CD4-positive, alpha-beta T cell treated with Interleukin-17A for 4 hours (primary cell): ENCODE results near the gene CAMK2G.
"Not testable (repeated sequence)": the region's sequence is repeated elsewhere in the genome, so short reads cannot be mapped to it uniquely, and the experiment has no call there.

ENCODE experiments used
- DNase-seq: peaks from one replicate; pipeline ENCODE4 v3.0.0-alpha.2; 2020; ENCODE audit warnings: mixed read lengths

Gene CAMK2G

GRCh38 chr10:73809061-73809818 lies 65.1 kb downstream of the CAMK2G start:
- DNase-seq: no peak

DNA sequence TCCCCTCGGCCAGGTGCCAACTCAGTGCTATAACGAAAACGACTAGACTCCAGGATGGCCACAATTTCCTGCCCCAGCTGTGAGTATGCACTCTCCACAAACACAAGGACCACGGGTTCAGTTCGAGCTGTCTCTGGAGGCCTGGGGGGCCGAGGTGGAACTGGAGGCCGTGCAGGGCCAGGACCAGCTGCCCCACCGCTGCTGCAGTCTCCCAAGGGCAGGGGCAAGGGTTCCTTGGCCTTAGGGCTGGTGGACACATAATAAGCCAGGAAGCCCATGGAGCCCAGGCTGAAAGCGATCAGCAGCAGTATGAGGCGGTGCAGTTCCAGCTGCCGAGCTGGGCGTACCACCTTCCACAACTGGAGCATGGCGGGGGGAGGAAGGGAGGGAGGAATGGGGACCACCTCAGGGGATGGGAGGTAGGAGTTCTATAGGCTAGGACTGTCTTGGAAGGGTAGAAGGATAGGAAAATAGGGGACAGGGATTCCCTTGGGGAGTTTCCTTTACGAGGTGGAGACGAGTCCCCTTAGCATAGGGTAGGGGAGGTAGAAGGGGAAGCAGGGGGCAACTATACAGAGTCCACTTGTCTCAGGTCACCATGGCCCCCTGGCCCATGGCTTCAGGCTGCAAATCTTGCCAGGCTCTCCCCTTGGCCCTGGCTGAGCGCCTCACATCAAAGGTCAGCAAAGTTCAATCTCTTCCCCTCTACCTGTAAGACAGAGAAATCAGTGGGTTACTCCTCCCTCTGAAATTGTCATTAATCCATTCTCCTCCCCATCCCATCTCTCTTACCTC lies 66.1 kb downstream of the CAMK2G start:
- DNase-seq: no peak

- no peak for DNase-seq
Observed at GRCh38 chr10:73807471-73807870, 66.9 kb downstream of the CAMK2G start.

DNA sequence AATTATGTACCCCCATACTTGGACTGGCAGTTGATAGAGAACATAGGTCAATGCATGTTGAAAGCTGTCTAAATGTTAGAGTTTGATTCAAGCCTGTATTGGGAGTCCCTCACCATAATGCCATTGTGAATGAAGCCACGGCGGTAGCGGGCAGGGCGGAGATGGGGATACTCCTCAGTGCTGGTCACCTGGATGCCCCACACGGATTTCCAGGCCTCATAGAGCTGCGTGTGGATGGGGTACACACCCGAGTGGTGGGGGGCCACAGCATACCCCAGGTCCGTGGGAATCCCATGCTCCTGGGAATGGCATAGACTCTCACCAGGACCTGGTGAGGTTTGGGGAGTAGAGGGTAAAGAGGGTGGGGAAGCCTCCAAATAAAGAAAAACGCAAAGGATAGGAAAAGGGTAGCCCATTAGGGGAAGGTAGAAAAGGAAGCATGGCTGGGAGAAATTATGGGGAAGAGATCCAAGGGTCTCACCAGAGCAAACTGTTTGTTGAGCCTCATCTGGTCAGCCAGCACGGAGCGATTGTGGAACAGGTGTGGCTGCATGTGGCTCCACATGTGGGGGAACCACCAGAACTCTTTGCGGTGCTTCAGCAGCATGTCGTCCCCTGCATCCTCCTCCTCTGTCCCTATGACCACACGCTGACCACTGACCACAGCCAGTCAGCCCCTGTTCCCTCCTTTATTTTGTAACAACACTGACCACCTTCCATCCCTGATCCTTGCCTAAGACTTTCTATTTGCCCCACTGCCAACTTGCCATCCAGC lies 68.0 kb downstream of the CAMK2G start:
- DNase-seq: no peak

- DNase-seq: no peak
Observed at GRCh38 chr10:73803680-73804286, 70.6 kb downstream of the CAMK2G start.

DNA sequence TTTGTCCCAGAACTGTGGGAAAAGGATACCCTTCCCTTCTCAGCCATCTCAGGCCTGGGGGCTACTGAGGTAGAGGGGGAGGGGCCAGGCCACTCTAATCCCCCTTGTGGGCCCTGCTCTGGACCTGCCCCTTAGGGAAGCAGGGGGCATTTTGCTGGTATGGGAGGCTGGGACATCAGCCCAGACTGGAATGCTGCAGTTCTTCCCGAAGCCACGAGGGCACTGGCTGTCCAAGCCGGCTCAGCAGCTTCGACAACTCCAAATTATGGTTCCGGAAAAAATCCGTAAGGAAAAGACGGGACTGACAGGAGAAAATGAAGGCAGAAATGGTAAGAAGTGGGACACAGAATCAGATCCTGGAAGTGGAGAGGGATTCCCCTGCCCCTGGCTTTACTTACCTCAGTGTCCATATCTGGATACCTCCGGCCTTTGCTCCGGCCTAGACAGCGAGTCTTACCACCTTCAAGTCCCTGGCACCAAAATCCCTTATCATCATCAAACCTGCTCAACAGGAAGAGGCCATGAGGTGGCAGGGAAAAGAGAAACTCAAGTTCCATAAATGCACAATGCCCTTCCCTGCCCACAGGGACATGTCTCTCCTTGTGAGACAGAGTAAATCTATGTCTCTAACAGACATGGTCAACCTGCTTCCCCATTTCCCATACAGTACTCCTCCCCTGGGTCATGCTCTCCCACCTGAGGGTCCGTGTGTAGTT lies 71.9 kb downstream of the CAMK2G start:
- no peak for DNase-seq

DNA sequence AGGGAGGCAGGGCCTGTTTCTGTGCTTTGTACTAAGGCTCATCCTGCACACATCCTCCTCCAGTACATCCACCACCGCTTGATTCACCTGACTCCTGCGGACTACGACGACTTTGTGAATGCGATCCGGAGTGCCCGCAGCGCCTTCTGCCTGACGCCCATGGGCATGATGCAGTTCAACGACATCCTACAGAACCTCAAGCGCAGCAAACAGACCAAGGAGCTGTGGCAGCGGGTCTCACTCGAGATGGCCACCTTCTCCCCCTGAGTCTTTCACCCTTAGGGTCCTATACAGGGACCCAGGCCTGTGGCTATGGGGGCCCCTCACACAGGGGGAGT lies 73.1 kb downstream of the CAMK2G start:
- no peak for DNase-seq

DNA sequence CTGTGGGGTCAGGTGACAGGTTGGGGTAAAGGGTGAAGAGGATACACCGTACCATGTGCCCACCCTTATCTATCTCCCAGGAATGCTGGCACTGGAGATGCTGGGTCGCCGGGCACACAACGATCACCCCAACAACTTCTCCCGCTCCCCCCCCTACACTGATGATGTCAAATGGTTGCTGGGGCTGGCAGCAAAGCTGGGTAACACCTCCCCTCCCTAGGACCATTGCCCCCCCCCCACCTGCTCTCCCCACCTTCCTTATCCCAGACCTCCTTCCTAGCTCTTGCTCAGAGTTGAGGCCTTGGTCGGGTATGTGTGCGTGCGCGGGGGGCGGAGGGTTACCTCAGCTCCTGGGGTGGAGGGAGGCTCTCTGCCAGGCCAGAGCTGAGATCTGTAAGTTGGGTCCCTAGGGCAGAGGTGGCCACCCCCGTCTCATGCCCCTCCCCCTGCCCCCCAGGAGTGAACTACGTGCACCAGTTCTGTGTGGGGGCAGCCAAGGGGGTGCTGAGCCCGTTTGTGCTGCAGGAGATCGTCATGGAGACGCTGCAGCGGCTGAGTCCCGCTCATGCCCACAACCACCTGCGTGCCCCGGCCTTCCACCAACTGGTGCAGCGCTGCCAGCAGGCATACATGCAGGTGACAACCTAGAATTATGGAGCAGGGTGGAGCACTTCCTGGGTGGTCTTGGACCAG lies 73.6 kb downstream of the CAMK2G start:
- no peak for DNase-seq

GRCh38 chr10:73799899-73800559 lies 74.3 kb downstream of the CAMK2G start:
- DNase-seq: no peak

- no peak for DNase-seq
Observed at GRCh38 chr10:73798927-73799560, 75.3 kb downstream of the CAMK2G start.

DNA sequence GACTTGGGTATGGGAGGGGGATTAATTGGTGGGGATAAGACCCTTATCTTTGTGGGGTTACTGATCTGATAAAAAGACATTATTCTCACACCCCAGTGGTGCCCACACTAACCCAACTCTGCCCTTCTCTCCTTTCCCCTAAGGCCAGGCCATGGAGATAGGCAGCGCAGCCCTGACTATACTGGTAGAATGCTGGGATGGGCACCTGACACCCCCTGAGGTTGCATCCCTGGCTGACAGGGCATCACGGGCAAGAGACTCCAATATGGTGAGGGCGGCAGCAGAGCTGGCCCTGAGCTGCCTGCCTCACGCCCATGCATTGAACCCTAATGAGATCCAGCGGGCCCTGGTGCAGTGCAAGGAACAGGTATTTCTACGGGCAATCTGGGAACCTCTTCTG lies 76.3 kb downstream of the CAMK2G start:
- DNase-seq: no peak

DNA sequence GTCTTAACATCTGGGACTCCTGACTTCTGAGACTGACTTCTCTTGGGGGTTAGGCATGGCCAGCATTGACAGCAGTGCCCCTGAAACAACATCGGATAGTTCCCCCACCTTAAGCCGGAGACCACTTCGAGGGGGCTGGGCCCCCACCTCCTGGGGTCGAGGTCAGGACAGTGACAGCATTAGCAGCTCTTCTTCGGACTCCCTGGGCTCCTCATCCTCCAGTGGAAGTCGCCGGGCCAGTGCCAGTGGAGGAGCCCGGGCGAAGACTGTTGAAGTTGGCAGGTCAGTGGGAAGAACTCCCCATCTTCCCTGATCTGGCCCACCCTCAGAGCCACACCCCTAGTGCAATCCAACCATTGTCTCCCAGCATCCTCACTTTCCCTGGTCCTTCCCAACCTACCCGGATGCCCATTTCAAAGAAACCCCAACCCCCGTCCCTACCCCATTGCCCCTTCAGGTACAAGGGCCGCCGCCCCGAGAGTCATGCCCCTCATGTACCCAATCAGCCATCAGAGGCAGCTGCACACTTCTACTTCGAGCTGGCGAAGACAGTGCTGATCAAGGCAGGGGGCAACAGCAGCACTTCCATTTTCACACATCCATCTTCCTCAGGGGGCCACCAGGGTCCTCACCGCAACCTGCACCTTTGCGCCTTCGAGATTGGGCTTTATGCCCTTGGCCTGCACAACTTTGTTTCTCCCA lies 76.9 kb downstream of the CAMK2G start:
- DNase-seq: no peak

DNA sequence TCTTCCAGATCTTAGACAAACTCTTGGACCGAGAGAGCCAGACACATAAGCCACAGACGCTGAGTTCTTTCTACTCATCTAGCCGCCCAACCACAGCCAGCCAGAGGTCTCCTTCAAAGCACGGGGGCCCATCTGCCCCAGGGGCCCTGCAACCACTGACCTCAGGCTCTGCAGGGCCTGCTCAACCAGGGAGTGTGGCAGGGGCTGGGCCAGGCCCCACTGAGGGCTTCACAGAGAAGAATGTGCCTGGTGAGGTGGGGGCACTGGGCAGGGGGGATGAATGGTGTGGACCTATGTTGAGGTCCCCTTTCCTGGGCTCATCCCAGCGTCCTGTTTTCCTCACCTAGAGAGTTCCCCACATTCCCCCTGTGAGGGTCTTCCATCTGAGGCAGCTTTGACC lies 77.6 kb downstream of the CAMK2G start:
- no peak for DNase-seq

GRCh38 chr10:73796035-73796434 lies 78.3 kb downstream of the CAMK2G start:
- DNase-seq: not testable (repeated sequence)

GRCh38 chr10:73795491-73795890 lies 78.9 kb downstream of the CAMK2G start:
- not testable (repeated sequence) for DNase-seq

- DNase-seq: no peak
Observed at GRCh38 chr10:73793456-73793855, 80.9 kb downstream of the CAMK2G start.

- no peak for DNase-seq
Observed at GRCh38 chr10:73791871-73792400, 82.4 kb downstream of the CAMK2G start.

GRCh38 chr10:73790886-73791625 lies 83.3 kb downstream of the CAMK2G start:
- no peak for DNase-seq

- no peak for DNase-seq
Observed at GRCh38 chr10:73789659-73790055, 84.7 kb downstream of the CAMK2G start.
